HG02763 (cell line): ENCODE measurements around the gene SYCE1.
"Not testable (repeated sequence)": the region's sequence is repeated elsewhere in the genome, so short reads cannot be mapped to it uniquely, and the experiment has no call there.

ENCODE experiments used
- ATAC-seq: cut with Tn5 transposase; IDR thresholded peaks from one replicate; pipeline ENCODE4 v1.9.1; 2021; ENCODE audit warnings: mild to moderate bottlenecking, moderate library complexity; ENCODE audit not compliant: unreplicated experiment

SYCE1 gene, protein sequence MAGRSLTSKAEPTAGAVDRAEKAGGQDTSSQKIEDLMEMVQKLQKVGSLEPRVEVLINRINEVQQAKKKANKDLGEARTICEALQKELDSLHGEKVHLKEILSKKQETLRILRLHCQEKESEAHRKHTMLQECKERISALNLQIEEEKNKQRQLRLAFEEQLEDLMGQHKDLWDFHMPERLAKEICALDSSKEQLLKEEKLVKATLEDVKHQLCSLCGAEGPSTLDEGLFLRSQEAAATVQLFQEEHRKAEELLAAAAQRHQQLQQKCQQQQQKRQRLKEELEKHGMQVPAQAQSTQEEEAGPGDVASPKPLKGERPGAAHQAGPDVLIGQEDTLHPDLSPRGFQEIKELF

DNA sequence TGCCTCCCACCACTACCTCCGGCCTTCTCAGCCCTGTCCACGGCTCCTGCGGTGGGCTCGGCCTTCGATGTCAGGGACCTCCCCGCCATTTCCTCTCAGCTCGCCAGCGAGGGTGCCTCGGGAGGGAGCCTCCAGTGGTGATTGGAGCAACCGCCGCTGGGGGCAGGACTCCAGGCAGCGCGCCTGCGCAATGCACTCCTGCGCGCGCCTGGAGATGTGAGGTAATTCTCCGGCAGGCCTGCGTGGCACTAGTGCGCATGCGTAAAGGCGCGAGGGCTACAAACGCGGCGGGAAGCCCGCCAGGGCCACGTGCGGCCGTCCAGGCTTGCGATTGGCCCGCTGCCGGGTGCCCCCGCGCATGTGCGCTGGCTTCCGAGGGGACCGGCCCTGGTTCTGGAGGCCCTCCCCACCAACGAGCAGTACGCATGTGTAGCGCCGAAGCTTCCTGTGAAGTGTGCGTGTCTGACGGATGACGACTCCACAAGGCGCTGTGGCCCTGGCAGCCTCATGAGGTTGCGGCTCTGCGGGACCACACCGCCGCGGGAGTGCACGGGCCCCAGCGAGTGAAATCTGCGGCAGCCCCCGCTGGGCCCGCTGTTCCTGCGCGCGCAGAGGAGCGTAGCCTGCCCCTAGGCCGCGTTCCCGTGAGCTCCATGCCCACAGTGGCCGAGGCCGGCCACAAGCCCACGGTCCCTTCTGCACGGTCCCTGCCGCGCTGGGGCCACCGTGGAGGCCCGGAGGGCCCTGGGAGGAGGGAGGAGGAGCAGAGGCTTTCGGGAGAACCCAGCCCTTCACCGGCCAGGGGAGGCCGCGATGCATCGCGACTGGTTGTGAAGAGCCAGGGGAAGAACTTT is at the start of gene SYCE1:
Gene SYCE1, minus strand, starts transcription at position 143 of the 854 bp plus-strand sequence. Its CDS starts 54 bp downstream, at position 89.
- ATAC-seq = no peak

DNA sequence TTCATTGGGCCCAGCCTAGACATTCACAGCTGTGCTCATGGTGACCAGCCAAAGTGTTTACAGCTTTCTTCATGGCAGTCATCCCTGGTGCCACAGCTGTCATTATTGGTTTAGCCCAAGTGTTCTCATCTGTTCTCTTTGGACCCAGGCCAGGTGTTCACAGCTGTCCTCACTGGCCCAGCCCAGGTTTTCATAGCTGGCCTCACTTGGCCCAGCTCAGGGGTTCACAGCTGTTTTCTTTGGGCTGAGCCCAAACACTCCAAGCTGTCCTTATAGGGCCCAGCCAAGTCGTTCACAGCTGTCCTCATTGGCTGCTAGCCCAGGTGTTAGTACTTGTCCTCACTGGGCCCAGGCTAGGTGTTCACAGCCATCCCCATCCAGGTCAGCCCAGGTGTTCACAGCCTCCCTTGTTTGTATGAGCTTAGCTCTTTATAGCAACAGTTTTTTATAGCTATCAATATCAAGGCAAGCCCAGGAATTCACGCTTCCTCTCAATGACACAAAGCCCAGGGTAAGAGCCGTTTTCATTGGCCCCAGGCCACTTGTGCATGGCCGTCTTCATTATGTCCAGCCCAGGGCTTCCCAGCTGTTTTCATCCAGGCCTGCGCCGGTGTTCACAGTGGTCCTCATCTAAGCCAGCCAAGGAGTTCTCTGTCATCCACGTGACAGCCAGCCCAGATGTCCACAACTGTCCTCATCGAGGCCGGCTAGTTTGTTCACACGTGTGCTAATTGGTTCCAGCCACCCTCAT is 49.6 kb upstream of the SYCE1 start:
- ATAC-seq = no peak

DNA sequence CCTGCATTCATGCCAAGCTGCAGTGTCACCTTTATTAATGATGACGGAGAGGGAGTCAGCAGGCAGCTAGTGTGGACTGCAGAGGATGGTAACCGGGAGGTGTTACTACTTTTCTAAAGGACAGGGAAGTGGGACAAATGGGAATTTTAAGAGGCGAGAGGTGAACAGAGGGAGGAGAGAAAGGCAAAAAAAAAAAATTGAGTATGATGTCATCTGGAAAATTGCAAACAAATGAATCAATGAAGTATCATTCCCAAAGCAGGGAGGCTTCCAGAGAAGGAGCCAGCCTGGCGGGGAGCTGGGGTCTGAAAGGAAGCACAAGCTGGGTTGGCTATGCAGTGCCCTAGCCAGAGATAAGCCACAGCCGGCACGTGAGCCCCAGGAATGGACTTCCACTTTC is 48.3 kb upstream of the SYCE1 start:
- ATAC-seq = no peak

DNA sequence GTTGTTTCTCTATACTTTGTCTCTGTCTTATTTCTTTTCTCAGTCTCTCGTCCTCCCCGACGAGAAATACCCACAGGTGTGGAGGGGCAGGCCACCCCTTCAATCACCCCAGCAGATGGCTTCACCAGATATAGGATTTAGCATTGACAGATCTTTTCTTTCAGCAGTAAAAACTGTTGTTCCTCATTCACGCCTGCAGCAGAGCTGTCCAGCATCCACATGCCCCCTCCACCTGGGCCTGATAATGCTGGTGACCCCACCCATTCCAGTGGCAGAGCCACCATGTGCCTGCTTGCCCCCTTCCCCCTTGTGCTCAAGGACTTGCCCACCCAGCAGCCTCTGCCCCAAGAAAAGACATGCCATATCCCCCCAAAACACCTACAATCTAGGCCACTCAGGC is 45.7 kb upstream of the SYCE1 start:
- ATAC-seq = no peak

DNA sequence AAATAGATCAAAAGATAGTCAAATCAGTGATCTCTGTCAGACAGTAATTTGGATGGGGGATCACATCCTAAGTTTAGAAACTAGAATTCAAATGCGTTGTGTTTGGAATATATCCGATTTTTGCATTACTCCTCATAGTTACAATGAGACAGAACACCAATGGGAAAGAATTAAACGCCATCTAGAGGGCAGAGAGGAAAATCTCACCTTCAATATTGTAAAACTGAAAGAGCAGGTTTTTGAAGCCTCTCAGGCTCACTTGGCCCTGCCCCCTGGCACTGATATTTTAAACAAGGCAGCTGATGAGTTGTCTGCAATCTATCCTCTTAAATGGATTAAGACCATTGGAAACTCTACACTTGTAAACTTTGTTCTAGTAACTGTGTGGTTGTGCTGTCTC is 43.5 kb upstream of the SYCE1 start:
- no peak for ATAC-seq

DNA sequence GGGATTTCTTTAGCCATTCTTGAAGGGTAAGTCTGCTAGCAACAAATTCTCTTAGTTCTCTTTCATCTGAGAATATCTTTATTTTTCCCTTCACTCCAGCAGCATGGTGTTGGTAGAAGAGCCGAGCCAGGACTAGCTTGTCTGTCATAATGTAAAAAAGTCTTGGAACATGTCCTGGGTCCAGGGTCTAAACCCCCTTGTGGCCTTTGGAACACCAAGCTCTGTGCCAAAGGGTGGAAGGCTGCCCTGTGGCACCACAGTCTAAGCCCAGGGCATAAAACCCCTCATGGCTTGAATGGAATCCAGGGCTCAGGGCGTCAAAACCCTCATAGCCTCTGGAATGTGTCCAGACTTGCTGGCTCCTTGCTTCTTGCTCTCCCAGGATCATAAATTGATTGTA is 38.1 kb upstream of the SYCE1 start:
- not testable (repeated sequence) for ATAC-seq

DNA sequence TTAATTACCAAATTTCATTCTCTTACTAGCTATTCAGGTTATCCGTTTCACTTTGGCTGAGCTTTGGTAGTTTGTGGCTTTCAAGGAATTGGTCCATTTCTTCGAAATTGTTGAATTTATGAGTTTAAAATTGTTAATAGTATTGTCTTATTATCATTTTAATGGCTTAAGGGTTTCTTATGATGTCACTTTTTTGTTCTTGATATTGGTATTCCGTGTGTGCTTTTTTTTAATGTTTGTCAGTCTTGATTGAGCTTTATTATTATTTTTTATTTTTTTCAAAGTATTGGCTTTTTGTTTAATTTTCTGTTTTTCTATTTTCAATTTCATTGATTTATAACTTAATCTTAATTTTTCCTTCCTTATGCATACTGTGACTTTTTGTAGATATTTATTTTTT is 35.3 kb upstream of the SYCE1 start:
- no peak for ATAC-seq

DNA sequence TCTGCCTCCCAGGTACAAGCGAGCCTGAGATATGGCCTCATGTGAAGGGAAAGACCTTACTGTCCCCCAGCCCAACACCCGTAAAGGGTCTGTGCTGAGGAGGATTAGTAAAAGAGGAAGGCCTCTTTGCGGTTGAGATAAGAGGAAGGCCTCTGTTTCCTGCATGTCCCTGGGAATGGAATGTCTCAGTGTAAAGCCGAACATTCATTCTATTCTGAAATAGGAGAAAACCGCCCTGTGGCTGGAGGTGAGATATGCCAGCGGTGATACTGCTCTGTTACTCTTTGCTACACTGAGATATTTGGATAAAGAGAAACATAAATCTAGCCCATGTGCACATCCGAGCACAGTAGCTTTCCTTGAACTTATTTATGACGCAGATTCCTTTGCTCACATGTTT is 34.5 kb upstream of the SYCE1 start:
- ATAC-seq = not testable (repeated sequence)

DNA sequence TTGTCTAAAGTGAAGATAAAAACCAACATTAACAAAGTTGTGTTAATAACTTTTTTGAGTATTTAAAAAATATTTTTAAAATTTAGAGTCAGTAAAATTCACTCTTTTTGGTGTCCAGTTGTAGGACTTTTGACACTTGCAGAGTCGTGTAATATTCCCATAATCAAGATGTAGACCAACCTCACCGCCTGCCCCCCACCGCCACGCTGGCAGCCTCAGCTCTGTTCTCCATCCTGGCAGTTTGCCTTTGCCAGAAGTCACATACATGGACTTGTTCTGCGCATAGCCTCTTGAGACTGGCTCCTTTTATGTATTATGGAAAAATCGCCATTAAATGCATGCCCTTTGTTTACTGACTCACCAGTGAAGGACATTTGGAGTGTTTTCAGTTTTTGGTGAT is 27.3 kb upstream of the SYCE1 start:
- ATAC-seq = no peak

DNA sequence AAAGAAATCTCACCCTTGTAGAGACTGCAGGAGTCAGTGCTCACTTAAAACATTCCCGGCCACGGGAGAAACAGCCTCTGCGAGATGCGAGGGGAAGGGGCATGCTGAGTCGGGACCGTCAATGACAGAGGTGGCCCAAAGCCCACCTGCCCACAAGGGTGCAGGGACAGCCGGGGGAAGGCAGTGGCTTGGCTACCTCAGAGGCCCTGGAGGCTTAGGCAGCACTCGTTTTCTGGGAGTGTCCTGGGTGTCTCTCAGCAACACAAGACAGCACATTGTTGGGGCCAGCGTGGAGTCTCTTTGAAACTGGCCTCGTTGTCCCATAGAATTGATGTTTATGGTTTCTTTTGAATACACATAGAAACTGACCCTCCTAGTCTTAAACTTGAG is 25.6 kb upstream of the SYCE1 start:
- ATAC-seq = no peak

DNA sequence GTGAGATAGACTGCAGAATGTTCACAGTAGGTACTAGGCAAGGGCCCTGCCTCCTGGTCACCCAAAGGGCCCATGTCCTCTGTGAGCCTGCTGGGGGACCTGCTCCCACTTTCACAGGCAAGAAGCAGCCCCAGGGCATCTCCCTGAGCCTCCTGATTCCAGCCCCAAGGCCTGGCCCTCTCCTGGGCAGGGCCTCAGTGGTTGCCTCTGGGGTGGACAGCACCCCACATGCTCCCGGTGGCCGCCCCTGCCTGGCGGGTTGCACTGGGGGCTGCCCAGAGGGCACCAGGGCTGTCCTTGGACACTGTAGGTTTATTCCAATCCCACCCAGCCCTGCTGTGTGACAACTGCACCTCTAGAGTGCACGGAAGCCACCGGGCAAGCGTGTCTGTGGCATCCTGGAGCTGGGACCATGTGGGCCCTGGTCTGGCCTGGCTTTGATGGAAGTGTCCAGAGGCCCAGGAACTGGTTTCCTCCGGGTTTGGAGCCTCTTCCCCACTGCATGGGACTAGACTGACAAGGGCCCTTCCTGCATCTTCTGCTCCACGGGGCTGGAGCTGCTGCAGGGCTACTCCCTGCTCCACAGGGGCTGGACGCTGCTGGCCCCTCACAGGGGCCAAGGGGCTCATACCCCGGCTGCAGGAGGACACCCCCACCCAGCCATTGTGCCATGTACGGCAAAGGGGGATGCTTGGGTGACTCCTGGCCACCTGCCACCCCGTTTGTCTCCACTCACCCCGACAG is 25.0 kb upstream of the SYCE1 start:
- no peak for ATAC-seq

DNA sequence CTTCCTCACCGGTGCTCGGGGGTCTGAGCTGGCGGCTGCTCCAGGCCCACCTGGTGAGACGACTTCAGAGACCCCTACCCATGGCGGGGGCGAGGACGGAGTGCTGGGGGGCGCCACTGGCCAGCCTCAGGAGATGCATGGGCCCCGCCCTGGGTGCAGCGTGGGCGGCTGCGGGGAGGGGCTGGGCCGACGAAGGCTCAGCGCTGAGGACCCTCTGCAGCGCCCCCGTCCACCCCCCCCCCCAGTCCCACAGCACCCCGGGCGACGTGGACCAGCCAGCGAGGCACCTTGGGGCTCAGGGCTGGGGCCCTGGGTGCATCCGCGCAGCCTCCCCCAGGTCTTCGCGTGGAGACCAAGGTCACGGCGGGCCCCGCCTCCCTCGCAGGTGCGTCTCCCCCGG is 11.7 kb upstream of the SYCE1 start:
- not testable (repeated sequence) for ATAC-seq

DNA sequence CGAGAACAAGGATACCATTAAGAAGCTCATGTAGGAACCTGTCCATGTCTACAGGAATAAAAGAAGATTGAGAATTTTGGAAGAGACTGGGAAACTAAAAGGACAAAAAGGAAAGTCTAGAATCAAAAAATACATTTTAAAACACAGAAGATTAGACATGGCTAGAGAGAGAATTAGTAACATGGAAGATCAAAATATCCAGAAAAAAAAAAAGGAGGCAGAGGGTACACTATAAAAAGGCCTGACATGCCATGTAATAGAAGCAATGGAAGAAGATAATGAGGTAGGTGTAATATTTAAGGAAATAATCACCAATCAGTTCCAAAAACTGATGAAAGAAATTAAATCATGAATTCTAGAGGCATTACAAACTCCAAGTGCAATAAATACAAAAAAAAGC is 8.1 kb upstream of the SYCE1 start:
- not testable (repeated sequence) for ATAC-seq

DNA sequence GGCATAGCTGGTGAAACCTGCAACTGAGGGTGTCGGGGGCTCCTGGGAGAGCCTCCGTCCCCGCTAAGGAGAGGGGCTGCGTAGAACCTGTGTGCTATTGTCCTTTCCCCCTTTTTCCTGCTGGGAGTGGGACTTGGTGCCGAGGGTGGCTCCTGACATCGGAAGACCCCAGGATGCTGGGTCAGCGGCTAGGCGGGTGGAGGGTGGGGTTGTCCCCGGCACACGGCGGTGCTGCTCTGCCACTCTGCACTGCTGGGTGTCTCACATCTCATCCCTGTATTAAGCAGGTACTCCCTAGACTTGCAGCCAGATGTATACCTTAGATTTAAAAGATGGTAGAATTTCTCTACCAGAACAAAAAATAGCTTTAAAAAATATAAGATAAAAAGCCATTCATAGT is 6.7 kb upstream of the SYCE1 start:
- not testable (repeated sequence) for ATAC-seq

DNA sequence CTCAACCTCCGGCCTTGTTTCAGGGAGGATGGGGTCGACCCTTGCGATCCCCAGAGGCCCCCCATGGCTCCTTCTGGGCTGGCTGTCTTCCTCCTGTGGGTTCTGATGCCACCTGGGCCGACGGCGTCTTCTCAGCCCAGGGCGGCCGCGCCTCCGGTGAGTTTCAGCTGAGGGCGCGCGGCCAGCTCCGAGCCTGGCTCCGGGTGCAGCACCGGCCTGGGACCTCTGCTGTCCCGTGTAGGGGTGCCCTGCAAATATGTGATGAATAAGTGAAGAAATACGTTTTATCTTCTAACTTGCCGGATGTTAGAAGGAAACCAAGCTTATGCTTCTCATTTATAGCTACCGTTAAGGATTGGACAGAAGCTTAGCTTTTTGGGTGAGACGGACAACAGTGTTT is 4.4 kb upstream of the SYCE1 start:
- ATAC-seq = not testable (repeated sequence)

DNA sequence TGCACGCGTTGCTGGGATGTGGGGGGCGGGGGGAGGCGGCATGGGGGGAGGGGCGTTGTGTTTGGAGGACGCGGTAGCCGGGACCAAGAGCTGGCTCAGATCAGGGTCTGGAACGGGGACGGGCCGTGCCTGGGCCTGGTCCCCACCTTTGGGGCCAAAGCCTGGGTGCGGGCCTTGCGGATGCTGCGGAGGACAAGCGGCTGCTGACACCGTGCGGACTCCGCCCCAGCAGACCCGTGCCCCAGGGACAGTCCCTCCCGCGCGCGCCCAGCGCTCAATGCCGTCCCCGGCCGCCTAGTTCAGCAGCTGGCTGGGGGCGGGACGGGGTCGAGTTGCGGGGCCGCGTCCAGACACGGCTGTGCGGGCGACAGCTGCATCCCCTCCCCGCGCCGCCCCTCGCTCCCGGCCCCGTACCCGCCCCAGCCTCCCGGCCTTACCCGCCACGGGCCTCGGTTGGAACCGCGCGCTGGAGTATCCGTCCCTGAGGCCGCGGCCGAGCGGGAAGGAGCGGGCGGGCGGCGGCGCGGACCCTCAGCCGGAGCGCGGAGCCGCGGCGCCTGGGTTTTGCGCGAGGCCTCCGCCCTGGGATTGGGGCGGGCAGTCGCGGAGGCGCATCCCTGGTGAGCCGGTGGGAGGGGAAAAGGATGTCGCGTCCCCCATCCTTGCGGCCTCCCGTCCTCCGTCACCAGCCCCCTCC is 3.6 kb upstream of the SYCE1 start:
- not testable (repeated sequence) for ATAC-seq

DNA sequence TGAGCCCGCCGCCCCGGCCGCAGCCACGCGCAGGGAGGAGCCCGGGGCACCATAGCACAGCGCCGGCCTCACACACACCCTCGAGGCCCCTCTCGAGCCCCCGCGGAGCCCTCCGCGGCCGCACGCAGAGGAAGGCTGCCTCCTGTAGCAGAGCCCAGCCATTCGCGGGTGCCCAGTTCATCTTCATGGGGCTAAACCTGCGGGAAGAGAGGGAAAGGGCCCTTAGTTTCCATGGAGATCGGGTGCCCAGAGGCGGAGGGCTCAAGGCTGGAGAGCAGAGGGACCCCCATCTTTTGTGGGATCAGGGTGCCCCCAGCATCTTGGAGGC is 2.9 kb upstream of the SYCE1 start:
- no peak for ATAC-seq

DNA sequence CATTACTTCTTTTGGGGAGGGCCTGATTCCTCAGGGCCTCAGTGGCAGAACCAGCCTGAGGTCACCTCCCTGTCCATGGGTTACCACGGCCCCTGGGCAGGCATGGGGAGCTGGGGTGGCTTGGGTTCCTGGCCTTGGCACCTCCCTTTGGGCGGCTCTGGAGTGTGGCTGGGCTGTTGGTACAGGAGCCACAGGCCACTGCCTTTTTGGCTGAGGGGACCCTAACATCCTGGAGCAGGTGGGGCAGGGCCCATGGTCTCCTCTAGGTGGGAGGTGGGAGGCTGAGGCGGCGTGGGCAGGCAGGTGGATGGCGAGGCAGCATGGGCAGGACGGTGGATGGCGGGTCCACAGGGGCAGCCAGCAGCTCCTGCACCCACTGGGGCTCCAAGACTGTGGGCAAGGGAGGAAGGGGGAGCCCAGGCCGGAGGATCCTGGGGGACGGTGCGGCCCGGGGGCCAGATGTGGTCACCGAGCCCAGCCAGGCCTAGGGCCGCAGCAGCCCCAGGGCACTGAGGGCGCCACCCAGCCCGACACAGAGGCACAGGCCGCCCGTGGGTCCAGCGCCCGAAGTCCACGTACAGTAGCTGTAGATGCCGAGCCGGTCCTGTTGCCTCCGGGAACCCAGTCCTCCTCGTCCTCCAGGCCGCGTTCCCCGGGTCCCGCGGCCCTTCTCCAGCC is 2.4 kb upstream of the SYCE1 start:
- no peak for ATAC-seq

DNA sequence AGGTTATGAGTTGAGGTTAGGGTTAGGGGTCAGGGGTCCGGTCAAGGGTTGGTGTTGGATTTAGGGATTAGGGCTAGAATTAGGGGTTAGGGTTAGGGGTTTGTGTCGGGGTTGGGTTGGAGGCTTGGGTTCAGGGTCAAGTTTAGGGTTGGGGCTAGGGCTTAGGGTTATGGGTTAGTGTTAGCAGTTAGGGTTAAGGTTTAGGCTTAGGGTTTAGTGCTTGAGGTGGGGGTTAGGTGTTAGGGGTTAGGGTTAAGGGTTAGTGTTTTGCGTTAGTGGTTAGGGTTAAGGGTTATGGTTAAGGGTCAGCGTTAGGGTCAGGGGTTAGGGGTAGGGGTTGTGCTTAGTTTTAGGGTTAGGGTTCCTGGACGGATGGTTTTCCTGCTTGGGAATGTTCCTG is 1.7 kb upstream of the SYCE1 start:
- no peak for ATAC-seq

DNA sequence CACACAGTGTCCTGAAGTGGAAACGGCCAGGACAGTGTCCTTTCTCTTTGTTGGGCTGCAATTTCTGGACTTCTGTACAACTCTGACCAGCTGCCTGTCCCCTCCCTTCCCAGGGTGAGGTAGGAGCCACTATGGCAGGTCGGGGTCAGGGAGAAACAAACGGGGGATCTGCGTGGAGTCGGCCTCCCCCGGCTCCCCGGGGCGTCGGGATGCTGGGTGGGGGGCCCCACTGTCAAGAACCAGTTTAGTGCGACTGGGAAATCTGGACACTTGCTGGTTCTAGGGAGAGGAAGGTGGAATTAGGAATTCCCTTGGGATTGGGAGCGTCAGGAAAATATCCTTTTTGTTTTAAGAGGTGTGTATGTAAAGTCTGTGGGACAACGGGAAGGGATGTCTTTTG is 567 bp downstream of the SYCE1 start:
- no peak for ATAC-seq
